ENCODE measurements around the gene RELB.
"Not testable (repeated sequence)": the region's sequence is repeated elsewhere in the genome, so short reads cannot be mapped to it uniquely, and the experiment has no call there.

The RELB gene

DNA sequence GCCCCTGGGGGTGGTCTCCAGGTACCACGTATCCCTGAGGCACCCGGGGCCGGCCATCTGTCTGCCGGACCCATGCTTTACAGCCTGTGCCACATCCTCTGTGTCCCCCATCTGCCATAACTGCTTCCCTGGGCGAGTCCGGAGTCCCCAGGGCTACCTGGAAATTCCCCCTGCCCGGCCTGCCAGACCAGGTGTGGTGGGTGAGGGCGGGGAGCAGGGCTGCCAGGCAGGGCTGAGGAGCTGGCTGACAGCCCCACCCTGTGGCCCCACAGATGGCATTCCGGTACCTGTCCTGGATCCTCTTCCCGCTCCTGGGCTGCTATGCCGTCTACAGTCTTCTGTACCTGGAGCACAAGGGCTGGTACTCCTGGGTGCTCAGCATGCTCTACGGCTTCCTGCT lies 10.3 kb upstream of the RELB start:
- Histone ChIP-seq H3K36me3 (ENCODE audit: low read depth) (peaks cover 7% of the 10 kb centered on the region), H3K27ac (ENCODE audit: poor library complexity, severe bottlenecking) (no peak overlapping the region), H3K4me3 (ENCODE audit: severe bottlenecking) (no peak overlapping the region), H3K4me1 (ENCODE audit: insufficient read depth, poor library complexity, severe bottlenecking) (no peaks in the 10 kb centered on the region), H3K27me3 (ENCODE audit: insufficient read depth, poor library complexity, severe bottlenecking) (no peaks in the 10 kb centered on the region), H3K9me3 (ENCODE audit: severe bottlenecking) (no peaks in the 10 kb centered on the region)
- no peak for ATAC-seq (ENCODE audit: low read depth)
- no peak for DNase-seq (ENCODE audit: low spot score)
- TF ChIP-seq, protein P1, sequence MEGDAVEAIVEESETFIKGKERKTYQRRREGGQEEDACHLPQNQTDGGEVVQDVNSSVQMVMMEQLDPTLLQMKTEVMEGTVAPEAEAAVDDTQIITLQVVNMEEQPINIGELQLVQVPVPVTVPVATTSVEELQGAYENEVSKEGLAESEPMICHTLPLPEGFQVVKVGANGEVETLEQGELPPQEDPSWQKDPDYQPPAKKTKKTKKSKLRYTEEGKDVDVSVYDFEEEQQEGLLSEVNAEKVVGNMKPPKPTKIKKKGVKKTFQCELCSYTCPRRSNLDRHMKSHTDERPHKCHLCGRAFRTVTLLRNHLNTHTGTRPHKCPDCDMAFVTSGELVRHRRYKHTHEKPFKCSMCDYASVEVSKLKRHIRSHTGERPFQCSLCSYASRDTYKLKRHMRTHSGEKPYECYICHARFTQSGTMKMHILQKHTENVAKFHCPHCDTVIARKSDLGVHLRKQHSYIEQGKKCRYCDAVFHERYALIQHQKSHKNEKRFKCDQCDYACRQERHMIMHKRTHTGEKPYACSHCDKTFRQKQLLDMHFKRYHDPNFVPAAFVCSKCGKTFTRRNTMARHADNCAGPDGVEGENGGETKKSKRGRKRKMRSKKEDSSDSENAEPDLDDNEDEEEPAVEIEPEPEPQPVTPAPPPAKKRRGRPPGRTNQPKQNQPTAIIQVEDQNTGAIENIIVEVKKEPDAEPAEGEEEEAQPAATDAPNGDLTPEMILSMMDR (IDR thresholded peaks at IDR 0.05; ENCODE audit: poor library complexity, severe bottlenecking) = no peak

DNA sequence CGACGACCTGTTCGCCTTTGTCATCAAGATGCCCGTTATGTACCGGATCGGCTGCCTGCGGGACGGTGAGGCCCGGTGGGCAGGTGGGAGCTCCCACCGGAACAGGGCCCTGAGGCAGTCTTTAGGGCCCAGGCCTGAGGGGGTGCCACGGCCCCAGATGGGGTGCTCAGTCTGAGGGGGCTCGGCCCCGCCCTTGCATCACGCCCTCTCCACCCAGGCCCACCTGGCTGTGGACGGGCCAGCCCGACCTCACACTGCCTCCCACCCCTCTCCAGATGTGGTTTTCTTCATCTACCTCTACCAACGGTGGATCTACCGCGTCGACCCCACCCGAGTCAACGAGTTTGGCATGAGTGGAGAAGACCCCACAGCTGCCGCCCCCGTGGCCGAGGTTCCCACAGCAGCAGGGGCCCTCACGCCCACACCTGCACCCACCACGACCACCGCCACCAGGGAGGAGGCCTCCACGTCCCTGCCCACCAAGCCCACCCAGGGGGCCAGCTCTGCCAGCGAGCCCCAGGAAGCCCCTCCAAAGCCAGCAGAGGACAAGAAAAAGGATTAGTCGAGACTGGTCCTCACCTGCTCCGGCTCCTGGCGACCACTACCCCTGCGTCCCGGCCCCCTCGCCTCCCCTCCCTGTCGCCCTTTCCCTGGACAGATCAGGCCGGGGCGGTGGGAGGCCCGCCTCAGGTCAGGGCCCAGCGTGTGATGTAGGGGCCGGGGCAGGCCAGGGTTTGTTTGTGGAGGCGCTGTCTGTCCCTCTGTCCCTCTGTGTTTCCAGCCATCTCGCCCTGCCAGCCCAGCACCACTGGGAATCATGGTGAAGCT lies 8.7 kb upstream of the RELB start:
- H3K27ac ChIP-seq (ENCODE audit: poor library complexity, severe bottlenecking) = no peak overlapping the region
- TF ChIP-seq, protein P1 (IDR thresholded peaks at IDR 0.05; ENCODE audit: poor library complexity, severe bottlenecking) = no peak
- H3K4me1 ChIP-seq (ENCODE audit: insufficient read depth, poor library complexity, severe bottlenecking) = no peaks in the 10 kb centered on the region
- no peaks in the 10 kb centered on the region for H3K27me3 ChIP-seq (ENCODE audit: insufficient read depth, poor library complexity, severe bottlenecking)
- ATAC-seq (ENCODE audit: low read depth) = no peak
- H3K36me3 ChIP-seq (ENCODE audit: low read depth) = peaks cover 7% of the 10 kb centered on the region; the same call in 1 of the 2 replicates
- H3K9me3 ChIP-seq (ENCODE audit: severe bottlenecking) = no peaks in the 10 kb centered on the region
- H3K4me3 ChIP-seq (ENCODE audit: severe bottlenecking) = no peak overlapping the region
- DNase-seq (ENCODE audit: low spot score) = no peak

DNA sequence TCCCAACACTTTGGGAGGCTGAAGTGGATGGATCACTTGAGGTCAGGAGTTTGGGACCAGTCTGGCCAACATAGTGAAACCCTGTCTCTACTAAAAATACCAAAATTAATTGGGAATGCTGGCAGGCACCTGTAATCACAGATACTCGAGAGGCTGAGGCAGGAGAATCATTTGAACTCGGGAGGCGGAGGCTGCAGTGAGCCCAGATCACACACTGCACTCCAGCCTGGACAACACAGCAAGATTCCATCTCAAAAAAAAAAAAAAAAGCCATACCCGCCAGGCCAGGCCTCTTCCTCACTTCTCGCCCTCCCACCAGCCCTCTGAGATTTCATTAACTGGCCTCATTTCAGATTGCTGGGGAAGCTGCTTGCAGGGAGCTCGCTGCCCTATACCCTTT lies 7.7 kb upstream of the RELB start:
- ATAC-seq (ENCODE audit: low read depth) (no peak), DNase-seq (ENCODE audit: low spot score) (no peak)
- TF ChIP-seq, protein P1 (IDR thresholded peaks at IDR 0.05; ENCODE audit: poor library complexity, severe bottlenecking) = no peak
- Histone ChIP-seq H3K27ac (ENCODE audit: poor library complexity, severe bottlenecking) (no peak overlapping the region), H3K4me3 (ENCODE audit: severe bottlenecking) (no peak overlapping the region), H3K36me3 (ENCODE audit: low read depth) (0 out of 2 replicates have a peak, but pooled peaks cover 7% of the 10 kb centered on the region), H3K27me3 (ENCODE audit: insufficient read depth, poor library complexity, severe bottlenecking) (no peaks in the 10 kb centered on the region), H3K9me3 (ENCODE audit: severe bottlenecking) (no peaks in the 10 kb centered on the region), H3K4me1 (ENCODE audit: insufficient read depth, poor library complexity, severe bottlenecking) (no peaks in the 10 kb centered on the region)

DNA sequence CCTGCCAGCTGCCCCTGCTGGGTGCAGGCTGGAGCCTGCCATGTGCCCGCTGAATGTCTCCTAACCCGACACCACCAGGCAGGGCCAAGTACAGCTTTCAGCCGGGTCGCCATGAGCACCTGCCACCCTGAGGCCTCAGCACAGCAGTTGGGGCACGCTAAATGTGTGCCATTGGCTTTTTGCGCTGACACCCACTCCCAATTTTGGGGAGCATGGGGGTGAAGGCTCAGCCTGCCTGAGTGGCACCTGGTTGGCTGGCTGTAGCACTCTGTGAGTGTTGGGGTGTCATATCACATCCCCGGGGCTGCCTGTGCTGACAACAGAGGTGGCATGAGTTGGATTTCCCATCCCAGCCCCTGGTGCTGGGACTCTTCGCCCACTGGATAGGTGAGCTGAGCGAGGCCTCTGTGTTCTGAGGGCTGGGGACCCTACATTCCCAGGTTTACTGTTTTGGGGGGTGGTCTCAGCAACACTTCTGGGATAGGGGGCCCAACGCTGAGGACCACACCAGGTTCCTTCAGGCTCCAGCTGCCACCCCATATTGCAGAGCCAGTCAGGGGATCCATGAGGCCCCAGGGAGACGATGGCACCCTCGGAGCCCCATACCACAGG lies 7.2 kb upstream of the RELB start:
- TF ChIP-seq, protein P1 (IDR thresholded peaks at IDR 0.05; ENCODE audit: poor library complexity, severe bottlenecking) = no peak
- H3K4me1 ChIP-seq (ENCODE audit: insufficient read depth, poor library complexity, severe bottlenecking) = no peaks in the 10 kb centered on the region
- H3K27ac ChIP-seq (ENCODE audit: poor library complexity, severe bottlenecking) = no peak overlapping the region
- ATAC-seq (ENCODE audit: low read depth) = no peak
- no peaks in the 10 kb centered on the region for H3K9me3 ChIP-seq (ENCODE audit: severe bottlenecking)
- no peak for DNase-seq (ENCODE audit: low spot score)
- no peak overlapping the region for H3K4me3 ChIP-seq (ENCODE audit: severe bottlenecking)
- 0 out of 2 replicates have a peak, but pooled peaks cover 7% of the 10 kb centered on the region for H3K36me3 ChIP-seq (ENCODE audit: low read depth)
- no peaks in the 10 kb centered on the region for H3K27me3 ChIP-seq (ENCODE audit: insufficient read depth, poor library complexity, severe bottlenecking)

DNA sequence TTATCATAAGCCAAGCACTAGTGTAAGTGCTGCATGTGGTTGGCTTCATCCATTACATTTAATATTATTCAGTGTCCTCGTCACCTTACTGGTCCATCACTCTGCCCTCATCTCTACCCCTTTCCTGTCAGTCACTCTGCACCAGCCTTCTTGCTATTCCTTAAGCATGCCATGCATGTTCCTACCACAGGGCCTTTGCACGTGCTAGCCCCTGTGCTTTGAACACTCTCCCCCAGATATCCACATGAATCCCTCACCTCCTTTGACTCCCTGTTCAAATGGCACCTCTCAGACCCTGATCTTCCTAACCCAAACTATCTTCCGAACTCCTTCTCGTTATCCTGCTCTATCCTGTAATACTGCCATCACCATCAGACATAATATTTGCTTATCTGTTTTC lies 3.2 kb upstream of the RELB start:
- TF ChIP-seq, protein P1 (IDR thresholded peaks at IDR 0.05; ENCODE audit: poor library complexity, severe bottlenecking) = no peak
- Histone ChIP-seq H3K36me3 (ENCODE audit: low read depth) (no peaks in the 10 kb centered on the region), H3K27ac (ENCODE audit: poor library complexity, severe bottlenecking) (no peak overlapping the region), H3K4me3 (ENCODE audit: severe bottlenecking) (no peak overlapping the region), H3K9me3 (ENCODE audit: severe bottlenecking) (no peaks in the 10 kb centered on the region), H3K27me3 (ENCODE audit: insufficient read depth, poor library complexity, severe bottlenecking) (no peaks in the 10 kb centered on the region), H3K4me1 (ENCODE audit: insufficient read depth, poor library complexity, severe bottlenecking) (peaks cover 2% of the 10 kb centered on the region)
- no peak for DNase-seq (ENCODE audit: low spot score)
- ATAC-seq (ENCODE audit: low read depth) = no peak

- H3K4me3 ChIP-seq (ENCODE audit: severe bottlenecking); ATAC-seq (ENCODE audit: low read depth); H3K27ac ChIP-seq (ENCODE audit: poor library complexity, severe bottlenecking); H3K9me3 ChIP-seq (ENCODE audit: severe bottlenecking); DNase-seq (ENCODE audit: low spot score); H3K36me3 ChIP-seq (ENCODE audit: low read depth); H3K4me1 ChIP-seq (ENCODE audit: insufficient read depth, poor library complexity, severe bottlenecking); H3K27me3 ChIP-seq (ENCODE audit: insufficient read depth, poor library complexity, severe bottlenecking): not testable (repeated sequence)
These were observed 1.9 kb upstream of the RELB start for GRCh38 chr19:44999131-44999925.

All from RWPE2 (cell line).